ENCODE data around the gene HNMT. TPM values are rescaled to one million over a fixed set of nuclear protein-coding genes. Genes with fewer than 3 reads are reported as not detected.

The HNMT gene
- polyA plus RNA-seq, 1 of the 3 experiments (the other 2 are of a cell fraction), result 1.8 TPM

DNA sequence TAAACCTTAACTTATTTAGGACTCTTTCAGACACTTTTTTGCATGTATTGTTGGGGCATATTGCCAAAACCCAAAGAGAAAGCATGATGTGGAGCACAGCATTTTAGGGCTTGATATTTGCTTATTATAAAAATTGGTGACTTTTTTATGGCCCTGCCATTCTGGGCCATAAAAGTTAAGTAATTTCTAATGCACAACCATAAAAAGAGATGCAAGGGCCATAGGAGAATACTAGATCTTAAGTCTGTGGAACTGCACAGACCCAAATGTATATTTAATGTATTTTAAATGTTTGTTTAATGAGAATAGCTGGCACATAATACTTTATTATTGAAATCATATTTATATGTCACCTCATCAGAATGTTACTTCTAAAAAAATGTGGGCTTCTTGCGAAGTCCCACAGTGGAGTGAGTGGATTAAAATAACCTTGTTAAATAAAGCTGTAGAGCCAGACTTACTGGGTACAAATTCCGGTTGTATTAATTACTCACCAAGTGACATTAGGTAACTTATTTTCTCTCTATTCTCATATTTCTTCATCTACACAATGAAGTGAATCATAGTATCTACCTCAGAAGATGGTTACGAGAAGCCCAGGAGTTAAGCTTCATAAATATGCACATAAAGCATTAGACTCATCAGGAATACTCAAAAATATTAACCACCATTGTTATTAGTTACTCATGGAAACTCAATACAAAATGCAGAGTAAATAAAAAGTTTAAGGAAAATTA lies 52.2 kb downstream of the HNMT start:
- H3K9ac ChIP-seq, result no peak overlapping the region
- H3K27me3 ChIP-seq (ENCODE audit: insufficient read depth), result no peaks in the 10 kb centered on the region
- H3K36me3 ChIP-seq (replicated peaks in 1 of 2; ENCODE audit: control insufficient read depth in 1 of 2, insufficient read depth in 2 of 2, low read length in 1 of 2), result no peaks in the 10 kb centered on the region
- WGBS (ENCODE audit: low lambda C conversion rate), result 89% methylated on average over 3 of the region's 3 CpGs
- H3F3A ChIP-seq (replicated peaks; ENCODE audit: insufficient read depth), result no peaks in the 10 kb centered on the region
- no peak for DNase-seq
- CTCF ChIA-PET, result interaction anchor here (0.8 kb wide), 1 partner anchor 9 kb away, joined by 3 read pairs; no protein-coding TSS in a partner anchor
- TF ChIP-seq TAF1 (IDR thresholded peaks at IDR 0.05; ENCODE audit: borderline replicate concordance, low read depth, low read length), result no peak
- TF ChIP-seq TEAD4 (IDR thresholded peaks at IDR 0.05; ENCODE audit: borderline replicate concordance, insufficient read depth), result no peak
- TF ChIP-seq SIN3A (IDR thresholded peaks at IDR 0.05; ENCODE audit: borderline replicate concordance, low read depth, low read length), result no peak
- no peak for TF ChIP-seq NRF1 (IDR thresholded peaks at IDR 0.05; ENCODE audit: low read depth, low read length)
- no peak overlapping the region for H3K4me2 ChIP-seq
- no peaks in the 10 kb centered on the region for H4K20me1 ChIP-seq (ENCODE audit: insufficient read depth)
- no peaks in the 10 kb centered on the region for H3K9me2 ChIP-seq
- H3K9me3 ChIP-seq, result no peaks in the 10 kb centered on the region
- H3K27ac ChIP-seq (ENCODE audit: low read depth in 2 of 2, low read length in 1 of 2), result no peak overlapping the region
- H3K4me3 ChIP-seq (ENCODE audit: low read depth in 2 of 2, low read length in 1 of 2), result no peak overlapping the region
- POLR2A ChIA-PET, result no interaction called here
- H2AFZ ChIP-seq (ENCODE audit: low read depth), result no peak overlapping the region
- H3K4me1 ChIP-seq (ENCODE audit: control insufficient read depth in 1 of 2, insufficient read depth in 2 of 2, low read depth in 1 of 2, low read length in 1 of 2), result no peaks in the 10 kb centered on the region
- no peaks in the 10 kb centered on the region for H3K79me2 ChIP-seq (ENCODE audit: insufficient read depth)

GRCh38 chr2:138017824-138018223 lies 53.6 kb downstream of the HNMT start:
- H3K27ac ChIP-seq (ENCODE audit: low read depth in 2 of 2, low read length in 1 of 2), result no peak overlapping the region
- no peaks in the 10 kb centered on the region for H3K9me2 ChIP-seq
- no peak for DNase-seq
- 74% methylated on average over 1 of the region's 1 CpG for WGBS (ENCODE audit: low lambda C conversion rate)
- no peaks in the 10 kb centered on the region for H3K9me3 ChIP-seq
- H3K4me2 ChIP-seq, result no peak overlapping the region
- TF ChIP-seq EP300 (IDR thresholded peaks at IDR 0.05; ENCODE audit: borderline replicate concordance in 1 of 2, low read depth in 1 of 2, low read length in 1 of 2) (no peak), RFX5 (IDR thresholded peaks at IDR 0.05; ENCODE audit: low read length) (no peak), NFIC (IDR thresholded peaks at IDR 0.05; ENCODE audit: borderline replicate concordance) (no peak), SMC3 (IDR thresholded peaks at IDR 0.05; ENCODE audit: low read depth, low read length) (no peak), MAX (IDR thresholded peaks at IDR 0.05; ENCODE audit: low read depth) (no peak), TEAD4 (IDR thresholded peaks at IDR 0.05; ENCODE audit: borderline replicate concordance, insufficient read depth) (no peak), GATA2 (CRISPR knock-in tag; IDR thresholded peaks at IDR 0.05) (no peak), ELF1 (IDR thresholded peaks at IDR 0.05) (no peak), CHD2 (IDR thresholded peaks at IDR 0.05; ENCODE audit: low read length, partially characterized antibody) (no peak), YY1 (IDR thresholded peaks at IDR 0.05; ENCODE audit: low read depth) (no peak), RAD21 (IDR thresholded peaks at IDR 0.05; ENCODE audit: low read length) (no peak)
- TF ChIP-seq, protein P1, sequence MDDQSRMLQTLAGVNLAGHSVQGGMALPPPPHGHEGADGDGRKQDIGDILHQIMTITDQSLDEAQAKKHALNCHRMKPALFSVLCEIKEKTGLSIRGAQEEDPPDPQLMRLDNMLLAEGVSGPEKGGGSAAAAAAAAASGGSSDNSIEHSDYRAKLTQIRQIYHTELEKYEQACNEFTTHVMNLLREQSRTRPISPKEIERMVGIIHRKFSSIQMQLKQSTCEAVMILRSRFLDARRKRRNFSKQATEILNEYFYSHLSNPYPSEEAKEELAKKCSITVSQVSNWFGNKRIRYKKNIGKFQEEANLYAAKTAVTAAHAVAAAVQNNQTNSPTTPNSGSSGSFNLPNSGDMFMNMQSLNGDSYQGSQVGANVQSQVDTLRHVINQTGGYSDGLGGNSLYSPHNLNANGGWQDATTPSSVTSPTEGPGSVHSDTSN (IDR thresholded peaks at IDR 0.05), result no peak
- no peaks in the 10 kb centered on the region for H3K36me3 ChIP-seq (replicated peaks in 1 of 2; ENCODE audit: control insufficient read depth in 1 of 2, insufficient read depth in 2 of 2, low read length in 1 of 2)
- H3K79me2 ChIP-seq (ENCODE audit: insufficient read depth), result no peaks in the 10 kb centered on the region
- H3F3A ChIP-seq (replicated peaks; ENCODE audit: insufficient read depth), result no peaks in the 10 kb centered on the region
- ChIA-PET POLR2A (no interaction called here), CTCF (interaction anchor here (0.6 kb wide), 1 partner anchor 127 kb away, joined by 3 read pairs; no protein-coding TSS in a partner anchor)
- H2AFZ ChIP-seq (ENCODE audit: low read depth), result no peak overlapping the region
- H4K20me1 ChIP-seq (ENCODE audit: insufficient read depth), result no peaks in the 10 kb centered on the region
- no peaks in the 10 kb centered on the region for H3K27me3 ChIP-seq (ENCODE audit: insufficient read depth)
- H3K4me3 ChIP-seq (ENCODE audit: low read depth in 2 of 2, low read length in 1 of 2), result no peak overlapping the region
- H3K9ac ChIP-seq, result no peak overlapping the region
- no peaks in the 10 kb centered on the region for H3K4me1 ChIP-seq (ENCODE audit: control insufficient read depth in 1 of 2, insufficient read depth in 2 of 2, low read depth in 1 of 2, low read length in 1 of 2)

Data from SK-N-SH (cell line).